GM12873 (cell line): Measurements from ENCODE around the gene CAT.

Experiments used
- CTCF ChIP-seq: IDR thresholded peaks from 2 replicates; pipeline ENCODE4 v1.5.1; 2012; ENCODE audit warnings: low read depth, mild to moderate bottlenecking, moderate library complexity, low read length, control low read depth; ENCODE audit not compliant: insufficient read depth; ENCODE audit errors: missing control alignments

Gene CAT

GRCh38 chr11:34448223-34448994 is 9.7 kb downstream of the CAT start:
- no peak for TF ChIP-seq CTCF

- TF ChIP-seq CTCF = no peak
Observed at GRCh38 chr11:34449013-34449412, 10.3 kb downstream of the CAT start.

- TF ChIP-seq CTCF = no peak
Observed at GRCh38 chr11:34451053-34451452, 12.3 kb downstream of the CAT start.

GRCh38 chr11:34454308-34455032 is 15.7 kb downstream of the CAT start:
- no peak for TF ChIP-seq CTCF

GRCh38 chr11:34457607-34458006 is 18.9 kb downstream of the CAT start:
- TF ChIP-seq CTCF = no peak

- no peak for TF ChIP-seq CTCF
Observed at GRCh38 chr11:34458525-34458924, 19.8 kb downstream of the CAT start.

- no peak for TF ChIP-seq CTCF
Observed at GRCh38 chr11:34459507-34460162, 20.9 kb downstream of the CAT start.
